NT2/D1 (cell line): ENCODE measurements around the gene CD47.

Source experiments
- DNase-seq: peaks from one replicate; pipeline ENCODE4 v3.0.0-alpha.2; 2011; ENCODE audit warnings: low read depth, low spot score
- H3K27me3 ChIP-seq: 2 replicates; pipeline ENCODE4 v1.6.0; 2011; ENCODE audit warnings: mild to moderate bottlenecking; ENCODE audit not compliant: insufficient read length, insufficient read depth
- H3K36me3 ChIP-seq: 2 replicates; pipeline ENCODE4 v1.6.1; 2011; ENCODE audit warnings: mild to moderate bottlenecking, low read length, mixed read lengths; ENCODE audit not compliant: insufficient read depth, insufficient read length
- H3K4me1 ChIP-seq: 2 replicates; pipeline ENCODE4 v1.5.1; 2011; ENCODE audit not compliant: insufficient read depth, insufficient read length
- H3K4me3 ChIP-seq: 2 replicates; pipeline ENCODE4 v1.5.1; 2011; ENCODE audit warnings: low read depth; ENCODE audit not compliant: insufficient read length
- H3K9ac ChIP-seq: 2 replicates; pipeline ENCODE4 v1.6.0; 2011; ENCODE audit warnings: low read depth; ENCODE audit not compliant: insufficient read length
- H3K9me3 ChIP-seq: 2 replicates; pipeline ENCODE4 v1.5.1; 2011; ENCODE audit warnings: mild to moderate bottlenecking, low read length; ENCODE audit not compliant: insufficient read depth
- SUZ12 ChIP-seq: IDR thresholded peaks from 2 replicates; pipeline ENCODE4 v1.6.1; 2011; ENCODE audit not compliant: insufficient read length, insufficient read depth; ENCODE audit errors: extremely low read depth
- YY1 ChIP-seq: IDR thresholded peaks from 2 replicates; pipeline ENCODE4 v1.6.1; 2011; ENCODE audit not compliant: insufficient read length, insufficient read depth
- ZNF274 ChIP-seq: IDR thresholded peaks from 2 replicates; pipeline ENCODE4 v1.6.1; 2011; ENCODE audit warnings: mild to moderate bottlenecking, low read depth, low read length

CD47 gene

DNA sequence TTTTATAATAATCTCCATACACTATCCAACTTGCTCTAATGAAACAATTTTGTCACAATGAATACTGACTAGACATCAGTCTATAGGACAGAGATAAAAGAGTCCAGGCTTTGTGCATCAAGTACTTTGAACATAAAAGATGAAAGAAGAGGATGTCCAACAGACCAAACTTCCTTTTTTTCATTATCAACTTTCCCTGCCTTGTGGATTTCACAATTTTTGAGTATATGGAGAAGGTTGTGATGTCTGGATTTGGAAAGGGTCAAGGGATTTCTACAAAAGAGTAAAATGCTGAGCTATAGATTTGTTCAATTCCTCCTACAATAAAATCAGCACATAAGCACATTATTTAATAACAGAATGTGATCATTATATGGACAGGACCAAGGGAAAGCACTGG is 25.7 kb downstream of the CD47 start:
- TF ChIP-seq ZNF274 (no peak), SUZ12 (no peak), YY1 (no peak)
- Histone ChIP-seq H3K27me3 (no peaks in the 10 kb centered on the region), H3K4me3 (no peak overlapping the region), H3K36me3 (no peaks in the 10 kb centered on the region), H3K9ac (no peak overlapping the region), H3K9me3 (no peaks in the 10 kb centered on the region), H3K4me1 (peaks cover 3% of the 10 kb centered on the region)
- DNase-seq = no peak

DNA sequence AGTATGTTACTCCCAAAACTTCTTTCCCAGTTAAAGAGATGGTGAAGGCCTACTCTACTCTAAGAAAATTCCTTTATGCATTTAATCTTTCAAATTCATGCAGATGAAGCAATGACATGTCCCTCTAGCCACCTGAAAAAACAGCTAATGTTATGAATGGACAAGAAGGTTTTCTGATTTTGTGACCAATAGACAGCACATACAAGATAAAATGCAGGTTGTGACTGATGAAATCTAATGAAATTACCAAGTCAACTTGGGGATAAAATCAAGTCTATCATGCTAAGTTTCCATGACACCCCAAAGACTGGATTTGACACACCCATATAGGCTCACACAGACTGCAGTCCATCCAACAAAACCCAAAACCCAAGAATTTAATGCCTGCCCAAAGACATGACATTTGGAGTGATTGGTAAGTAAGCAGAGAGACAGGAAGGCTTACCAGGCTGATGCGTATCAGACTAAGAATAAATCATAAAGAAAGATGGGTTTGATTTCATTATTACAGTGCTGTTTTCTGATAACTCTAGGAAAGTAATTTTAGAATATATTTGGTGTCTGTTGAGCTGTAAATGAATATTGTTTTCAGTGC is 26.4 kb downstream of the CD47 start:
- H3K27me3 ChIP-seq = no peaks in the 10 kb centered on the region
- no peak overlapping the region for H3K4me3 ChIP-seq
- H3K36me3 ChIP-seq = no peaks in the 10 kb centered on the region
- H3K9me3 ChIP-seq = no peaks in the 10 kb centered on the region
- TF ChIP-seq YY1 (no peak), SUZ12 (no peak), ZNF274 (no peak)
- DNase-seq = no peak
- H3K9ac ChIP-seq = no peak overlapping the region
- H3K4me1 ChIP-seq = peaks cover 3% of the 10 kb centered on the region

DNA sequence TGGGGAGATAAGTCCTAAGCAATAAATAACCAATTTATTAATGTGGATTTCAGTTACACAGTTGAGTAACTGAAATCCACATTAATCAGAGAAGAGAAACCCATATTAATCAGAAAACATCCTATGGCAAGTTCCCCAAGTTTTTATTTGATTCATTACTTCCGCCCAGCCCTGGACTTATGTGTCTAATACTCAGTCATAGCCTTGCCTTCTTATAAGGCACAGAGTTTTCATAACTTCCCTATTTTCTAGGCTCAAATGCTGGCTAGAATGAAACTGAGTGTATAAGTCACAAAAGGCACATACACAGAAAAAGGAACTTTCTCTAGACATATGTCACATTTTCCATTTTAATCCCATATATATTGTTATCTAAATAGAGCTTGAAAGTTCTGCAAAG is 28.8 kb downstream of the CD47 start:
- no peak overlapping the region for H3K9ac ChIP-seq
- no peak for TF ChIP-seq ZNF274
- TF ChIP-seq SUZ12 = no peak
- no peak for TF ChIP-seq YY1
- no peaks in the 10 kb centered on the region for H3K9me3 ChIP-seq
- no peaks in the 10 kb centered on the region for H3K27me3 ChIP-seq
- peaks cover 3% of the 10 kb centered on the region for H3K4me1 ChIP-seq
- no peaks in the 10 kb centered on the region for H3K36me3 ChIP-seq
- no peak overlapping the region for H3K4me3 ChIP-seq
- DNase-seq = no peak

DNA sequence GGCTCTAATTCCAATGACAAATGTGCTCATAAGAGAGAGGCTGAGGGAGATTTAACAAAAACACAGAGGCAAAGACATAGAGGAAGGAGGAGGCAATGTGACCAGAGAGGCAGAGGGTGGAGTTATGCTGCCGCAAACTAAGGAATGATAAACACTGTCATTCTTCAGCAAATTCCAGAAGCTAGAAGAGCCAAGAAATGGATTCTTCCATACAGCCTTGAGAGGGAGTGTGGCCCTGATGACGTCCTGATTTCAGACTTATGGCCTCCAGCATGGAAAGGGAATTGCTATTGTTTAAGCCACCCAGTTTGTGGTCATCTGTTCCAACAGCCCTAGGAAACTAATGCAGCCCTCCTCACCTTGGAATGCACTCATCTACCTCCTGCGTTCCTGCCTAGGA is 30.5 kb downstream of the CD47 start:
- H3K36me3 ChIP-seq = peaks cover 3% of the 10 kb centered on the region
- peaks cover 3% of the 10 kb centered on the region for H3K4me1 ChIP-seq
- DNase-seq = no peak
- no peak overlapping the region for H3K9ac ChIP-seq
- no peaks in the 10 kb centered on the region for H3K27me3 ChIP-seq
- H3K9me3 ChIP-seq = no peaks in the 10 kb centered on the region
- H3K4me3 ChIP-seq = no peak overlapping the region
- no peak for TF ChIP-seq ZNF274
- no peak for TF ChIP-seq YY1
- TF ChIP-seq SUZ12 = no peak

DNA sequence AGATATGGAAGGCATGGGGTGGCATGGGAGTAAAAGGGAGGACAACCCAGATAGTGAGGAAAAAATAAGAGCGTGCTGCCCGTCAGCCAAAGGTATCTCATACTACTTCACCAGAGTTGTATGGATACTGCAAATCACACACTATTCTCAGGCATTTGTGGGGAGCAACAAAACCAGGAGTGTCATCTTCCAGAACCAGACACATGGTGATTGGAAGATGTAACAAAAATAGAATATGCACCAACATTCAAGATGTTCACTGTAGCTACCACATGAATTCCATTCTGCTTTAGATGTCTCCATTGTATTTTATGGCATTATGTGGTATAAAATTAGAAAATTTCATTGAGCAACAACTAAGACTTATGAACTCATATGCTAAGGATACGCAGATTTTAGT is 34.9 kb downstream of the CD47 start:
- H3K4me3 ChIP-seq = no peak overlapping the region
- H3K4me1 ChIP-seq = peaks cover 3% of the 10 kb centered on the region
- DNase-seq = no peak
- no peak overlapping the region for H3K9ac ChIP-seq
- H3K9me3 ChIP-seq = no peaks in the 10 kb centered on the region
- H3K36me3 ChIP-seq = peaks cover 3% of the 10 kb centered on the region
- no peaks in the 10 kb centered on the region for H3K27me3 ChIP-seq
- TF ChIP-seq SUZ12 (no peak), ZNF274 (no peak), YY1 (no peak)

DNA sequence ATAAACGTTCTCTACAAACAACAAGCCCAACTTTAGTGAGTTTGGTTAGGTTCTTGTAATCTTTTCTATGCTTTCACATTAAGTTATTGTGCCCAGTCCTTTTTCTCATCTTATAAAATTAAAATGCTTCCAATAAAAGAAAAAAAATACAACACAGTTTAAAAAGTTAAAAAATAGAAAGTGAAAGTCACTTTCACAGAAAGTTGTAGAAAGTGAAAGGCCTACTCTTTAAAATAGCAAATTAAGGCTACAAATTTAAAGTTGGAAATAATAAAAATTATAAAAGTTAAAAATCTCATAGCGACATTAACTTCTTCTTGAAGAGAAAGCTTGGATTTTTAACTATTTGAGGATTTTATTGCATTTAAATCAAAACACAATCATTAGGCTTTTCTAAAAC is 35.9 kb downstream of the CD47 start:
- Histone ChIP-seq H3K9ac (no peak overlapping the region), H3K36me3 (peaks cover 3% of the 10 kb centered on the region)

DNA sequence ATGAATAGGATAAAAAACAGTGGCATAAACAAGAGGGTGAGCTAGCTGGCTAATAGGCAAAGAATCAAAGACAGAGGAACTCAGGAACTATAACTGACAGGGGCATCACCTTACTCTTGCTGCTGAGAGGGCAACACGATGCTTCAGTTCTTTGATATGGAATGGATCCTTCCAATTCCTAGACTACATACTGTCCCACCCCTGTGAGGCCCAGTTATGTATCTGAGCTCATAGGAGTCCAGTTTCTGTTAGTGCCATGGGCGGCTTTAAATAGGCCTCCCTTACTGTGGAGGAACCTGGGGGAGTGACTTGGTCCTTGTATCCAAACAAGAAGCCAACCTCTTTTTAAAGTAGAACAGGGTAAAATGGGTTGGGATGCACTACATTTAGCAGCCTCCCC is 37.3 kb downstream of the CD47 start:
- no peak for DNase-seq
- Histone ChIP-seq H3K36me3 (peaks cover 3% of the 10 kb centered on the region), H3K4me1 (no peaks in the 10 kb centered on the region), H3K9ac (no peak overlapping the region), H3K4me3 (no peak overlapping the region), H3K27me3 (no peaks in the 10 kb centered on the region), H3K9me3 (no peaks in the 10 kb centered on the region)
- TF ChIP-seq YY1 (no peak), SUZ12 (no peak), ZNF274 (no peak)

More for the DNA sequence above, 35.9 kb downstream of the CD47 start:
- TF ChIP-seq ZNF274 (no peak), YY1 (no peak)
- Histone ChIP-seq H3K4me3 (no peak overlapping the region), H3K27me3 (no peaks in the 10 kb centered on the region), H3K9me3 (no peaks in the 10 kb centered on the region), H3K4me1 (no peaks in the 10 kb centered on the region)
- DNase-seq = no peak

DNA sequence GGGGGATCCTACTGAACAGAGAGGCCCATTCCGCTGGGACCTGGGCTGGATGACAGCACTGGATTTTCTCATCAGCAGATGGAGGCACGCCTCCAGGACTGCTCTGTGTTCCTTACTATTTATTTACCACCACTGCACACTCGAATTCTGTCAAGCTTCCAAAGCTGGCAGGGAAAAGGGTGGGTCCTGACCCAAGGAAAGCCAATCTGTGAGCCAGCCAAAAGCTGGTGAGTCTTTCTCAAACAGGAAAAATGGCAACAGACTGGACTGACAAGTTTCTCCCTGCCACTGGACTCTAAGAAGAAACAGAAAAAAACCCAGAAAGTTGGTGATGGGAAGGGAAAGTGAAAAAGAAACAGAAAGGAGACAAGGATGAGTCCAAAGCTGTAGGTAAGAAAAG is 37.8 kb downstream of the CD47 start:
- Histone ChIP-seq H3K27me3 (no peaks in the 10 kb centered on the region), H3K9me3 (no peaks in the 10 kb centered on the region), H3K4me3 (no peak overlapping the region), H3K36me3 (peaks cover 3% of the 10 kb centered on the region), H3K4me1 (no peaks in the 10 kb centered on the region), H3K9ac (no peak overlapping the region)
- TF ChIP-seq ZNF274 = no peak
- DNase-seq = no peak
